GM21447 (cell line): ENCODE data around the gene TLK1.

ENCODE experiments used
- ATAC-seq: cut with Tn5 transposase; IDR thresholded peaks from one replicate; pipeline ENCODE4 v1.9.1; 2021; ENCODE audit not compliant: unreplicated experiment

The TLK1 gene

DNA sequence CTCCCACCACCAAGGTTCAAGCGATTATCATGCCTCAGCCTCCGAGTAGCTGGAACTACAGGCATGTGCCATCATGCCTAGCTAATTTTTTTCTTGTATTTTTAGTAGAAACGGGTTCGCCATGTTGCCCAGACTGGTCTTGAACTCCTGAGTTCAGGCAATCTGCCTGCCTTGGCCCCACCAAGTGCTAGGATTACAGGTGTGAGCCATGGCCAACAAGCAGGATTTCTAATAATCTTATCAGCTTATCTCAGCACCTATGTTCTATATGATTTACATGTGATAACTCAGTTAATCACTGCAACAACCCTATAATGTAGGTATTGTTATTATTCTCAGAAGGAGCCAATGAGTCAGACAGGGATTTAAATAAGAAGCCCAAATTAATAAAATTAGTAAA, 151.3 kb downstream of the TLK1 start:
- ATAC-seq, result no peak

DNA sequence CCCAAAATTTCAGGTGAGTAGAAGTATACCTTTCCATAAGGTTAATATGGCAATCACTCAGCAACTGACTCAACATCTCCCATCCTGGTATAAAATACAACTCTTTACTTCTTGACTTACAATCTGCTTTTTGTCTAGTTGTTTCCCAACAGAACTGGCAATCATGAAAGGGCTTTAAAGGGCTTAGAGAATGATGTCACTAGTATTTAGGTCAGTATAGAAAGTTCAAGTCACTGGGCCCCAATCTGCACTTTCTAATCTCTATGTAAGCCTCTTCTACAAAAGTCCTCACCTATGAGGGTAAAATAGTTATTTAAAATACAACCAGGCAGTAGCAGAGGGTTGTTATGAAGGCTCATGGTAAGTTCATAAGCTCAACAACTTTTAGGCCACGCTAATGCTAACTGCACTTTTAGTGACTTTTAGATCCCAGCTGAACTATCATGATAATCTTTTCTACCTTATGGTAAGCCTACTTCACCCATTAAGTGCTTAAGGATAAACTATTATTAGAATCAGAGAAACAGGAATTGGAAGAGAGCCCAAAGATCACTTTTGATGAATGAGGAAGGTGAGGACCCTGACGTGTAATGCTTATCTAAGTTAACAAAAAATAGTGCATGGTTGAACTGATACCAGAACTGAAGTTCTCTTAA, 152.0 kb downstream of the TLK1 start:
- ATAC-seq, result no peak

DNA sequence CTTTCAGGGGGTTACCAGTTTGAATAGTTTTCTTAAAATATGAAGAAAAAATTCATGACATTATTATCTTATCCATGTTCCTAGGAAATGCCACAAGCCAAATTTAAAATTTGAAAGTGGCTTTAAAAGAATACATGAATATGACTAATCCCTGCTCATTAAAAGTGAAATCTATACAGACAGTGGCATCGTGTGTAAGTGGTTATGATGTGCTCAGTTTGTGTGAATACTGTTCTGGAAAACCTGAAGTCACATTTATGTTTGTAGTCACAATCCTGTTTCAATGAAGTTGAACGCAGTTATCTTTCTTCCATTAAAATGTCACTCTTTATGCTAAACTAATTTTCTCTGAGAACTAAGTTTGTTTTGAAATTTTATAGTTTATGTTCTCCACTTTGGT, 155.9 kb downstream of the TLK1 start:
- no peak for ATAC-seq

DNA sequence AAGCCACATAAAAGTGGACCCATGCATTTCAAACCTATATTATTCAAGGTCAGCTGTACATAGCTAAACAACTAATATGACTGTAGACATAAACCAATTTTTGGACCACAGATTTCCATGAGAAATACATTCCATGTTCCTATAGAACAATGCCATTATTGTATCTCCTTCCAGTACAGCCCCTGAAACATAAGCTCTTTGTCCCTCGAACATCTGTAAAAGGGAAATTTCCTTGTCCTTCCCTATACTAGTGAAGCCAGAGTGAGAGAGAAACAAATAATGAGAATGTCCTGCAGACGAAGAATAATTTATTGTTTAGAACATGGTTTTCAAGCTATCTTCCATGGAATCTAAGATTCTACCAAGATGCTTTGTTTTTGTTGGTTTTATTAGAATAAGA, 156.3 kb downstream of the TLK1 start:
- no peak for ATAC-seq

DNA sequence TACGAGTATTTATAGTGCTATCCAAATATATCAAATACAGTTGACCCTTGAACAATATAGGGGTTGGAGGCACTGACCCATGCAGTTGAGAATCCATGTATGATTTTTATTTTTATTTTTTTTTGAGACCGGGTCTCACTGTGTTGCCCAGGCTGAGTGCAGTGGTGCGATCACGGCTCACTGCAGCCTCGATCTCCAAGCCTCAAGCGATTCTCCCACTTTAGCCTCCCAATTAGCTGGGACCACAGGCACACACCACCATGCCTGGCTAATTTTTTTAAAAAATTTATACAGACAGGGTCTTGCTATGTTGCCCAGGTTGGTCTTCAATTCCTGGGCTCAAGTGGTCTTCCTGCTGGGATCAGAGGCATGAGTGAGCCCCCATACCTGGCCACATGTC, 161.0 kb downstream of the TLK1 start:
- ATAC-seq, result no peak

DNA sequence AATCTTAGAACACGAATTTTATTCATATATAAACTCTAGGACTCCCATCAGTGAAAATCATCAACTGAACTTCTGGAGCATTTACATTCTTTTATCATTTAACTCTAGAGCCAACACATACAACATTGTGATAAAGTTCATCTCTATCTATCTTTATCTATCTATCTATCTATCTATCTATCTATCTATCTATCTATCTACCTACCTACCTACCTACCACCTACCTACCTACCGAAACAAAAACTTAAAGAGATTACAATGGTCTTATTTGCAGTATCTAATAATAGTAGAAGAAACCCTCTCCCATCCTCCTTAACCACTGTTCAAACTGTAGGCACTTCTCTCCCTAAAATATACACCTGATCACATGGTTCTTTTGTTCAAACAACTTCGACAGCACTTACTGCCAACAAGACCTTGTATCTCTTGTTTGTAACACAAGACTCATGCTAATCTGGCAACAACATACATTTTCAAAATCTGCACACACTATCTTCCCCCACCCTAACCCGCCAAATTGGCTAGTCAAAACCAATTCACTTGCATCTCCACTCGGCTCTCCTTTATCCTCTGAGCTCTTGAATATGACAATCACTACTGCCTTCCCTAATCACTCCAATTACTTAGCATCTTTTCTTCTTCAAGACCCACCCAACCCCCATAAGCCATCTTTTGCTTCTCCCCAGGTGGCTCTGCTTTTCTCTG, 162.6 kb downstream of the TLK1 start:
- no peak for ATAC-seq

DNA sequence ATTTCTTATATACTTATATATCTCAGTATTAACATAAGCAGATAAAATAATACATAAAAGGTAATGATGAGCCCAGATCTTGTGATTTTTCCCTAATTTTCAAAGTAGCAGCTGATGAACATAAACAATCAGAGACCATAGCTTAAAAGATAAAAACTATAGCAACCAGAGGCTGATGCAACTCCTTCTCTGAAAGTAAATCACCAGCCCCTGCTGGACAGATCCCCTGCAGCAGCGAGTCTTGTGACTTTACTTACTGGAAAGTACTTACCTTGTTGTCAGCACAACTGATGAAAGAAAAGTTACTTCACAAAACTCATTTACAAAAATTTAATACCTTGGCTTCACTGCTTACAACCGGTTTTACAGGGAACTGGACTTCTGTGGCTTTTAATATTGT, 164.4 kb downstream of the TLK1 start:
- no peak for ATAC-seq

DNA sequence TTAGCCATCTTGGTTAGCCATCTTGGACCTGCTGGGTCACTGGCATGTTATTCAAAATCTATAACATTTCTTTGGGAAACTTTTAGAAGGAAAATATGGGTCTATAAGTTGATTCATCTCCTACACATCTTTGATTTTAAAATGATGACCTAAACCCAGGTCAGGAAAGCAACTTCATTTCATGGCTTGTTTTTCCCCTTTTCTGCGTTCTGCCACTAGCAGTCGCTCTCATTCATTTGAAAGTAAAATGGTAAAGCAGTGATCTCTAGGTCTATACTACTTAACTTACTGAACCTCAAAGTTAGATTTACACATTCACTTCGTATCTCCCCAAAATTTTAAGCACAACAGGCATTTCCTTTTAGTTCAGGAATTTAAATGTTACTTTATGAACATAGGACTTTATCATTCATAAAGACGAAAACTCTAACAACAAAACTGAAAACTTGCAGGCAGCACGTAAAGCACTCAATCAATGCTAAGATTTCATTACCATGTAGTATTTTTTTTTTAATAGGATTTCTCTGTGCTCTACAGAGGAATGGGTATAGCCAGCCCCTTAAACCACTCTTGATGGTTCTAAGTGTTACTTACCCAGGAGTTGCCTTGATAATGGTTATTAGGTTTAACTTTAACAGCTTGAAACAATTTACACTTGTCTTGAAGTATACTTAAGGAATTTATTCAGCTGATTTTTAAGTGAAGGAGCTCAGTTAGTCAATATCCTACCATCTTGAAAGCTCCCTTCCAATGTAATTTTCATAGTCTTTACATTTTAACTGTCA, 169.1 kb downstream of the TLK1 start:
- no peak for ATAC-seq

DNA sequence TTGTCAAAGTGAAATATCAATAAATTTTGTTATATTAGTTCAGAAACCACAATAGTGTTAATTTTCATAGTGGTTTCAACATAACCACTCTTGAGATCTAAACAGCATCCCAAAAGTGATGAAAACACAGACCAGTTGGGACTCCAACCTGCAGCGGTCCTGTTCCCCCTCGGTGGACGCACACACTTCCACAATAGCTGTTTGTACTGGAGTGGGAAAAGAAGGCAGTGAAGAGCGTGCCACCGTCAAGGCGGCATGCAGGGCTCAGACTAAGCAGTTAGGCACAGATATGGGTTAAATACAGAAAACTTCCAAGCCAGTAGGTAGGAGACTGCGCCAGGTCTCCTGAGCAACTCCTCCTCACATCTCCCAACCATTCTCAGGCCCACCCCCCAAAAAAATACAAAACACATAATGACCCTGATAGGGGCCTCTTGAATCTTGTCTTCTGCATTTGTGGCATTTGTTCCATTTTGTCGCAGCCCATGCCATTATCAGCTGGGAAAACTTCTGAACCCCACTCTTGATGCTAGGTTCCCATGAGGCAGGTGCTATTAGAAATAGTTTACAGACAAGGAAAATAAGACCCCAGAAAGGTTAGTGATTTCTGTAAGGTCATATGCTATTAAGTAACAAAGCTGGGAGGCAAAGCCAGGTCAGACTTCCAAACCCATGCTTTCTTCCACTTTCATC, 174.0 kb downstream of the TLK1 start:
- ATAC-seq, result no peak

DNA sequence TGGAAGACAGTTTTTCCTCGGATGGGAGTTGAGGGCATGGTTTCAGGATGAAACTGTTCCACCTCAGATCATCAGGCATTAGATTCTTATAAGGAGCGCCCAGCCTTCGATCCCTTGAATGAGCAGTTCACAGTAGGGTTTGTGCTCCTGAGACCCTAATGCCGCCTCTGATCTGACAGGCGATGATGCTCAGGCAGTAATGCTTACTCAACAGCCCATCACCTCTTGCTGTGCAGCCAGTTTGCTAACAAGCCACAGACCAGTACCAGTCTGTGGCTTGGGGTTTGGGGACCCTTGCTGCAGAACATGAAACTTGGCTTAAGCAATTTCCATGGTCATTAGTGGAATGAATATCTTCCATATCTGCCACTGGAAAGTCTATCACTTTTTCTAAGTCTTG, 175.3 kb downstream of the TLK1 start:
- ATAC-seq, result no peak

DNA sequence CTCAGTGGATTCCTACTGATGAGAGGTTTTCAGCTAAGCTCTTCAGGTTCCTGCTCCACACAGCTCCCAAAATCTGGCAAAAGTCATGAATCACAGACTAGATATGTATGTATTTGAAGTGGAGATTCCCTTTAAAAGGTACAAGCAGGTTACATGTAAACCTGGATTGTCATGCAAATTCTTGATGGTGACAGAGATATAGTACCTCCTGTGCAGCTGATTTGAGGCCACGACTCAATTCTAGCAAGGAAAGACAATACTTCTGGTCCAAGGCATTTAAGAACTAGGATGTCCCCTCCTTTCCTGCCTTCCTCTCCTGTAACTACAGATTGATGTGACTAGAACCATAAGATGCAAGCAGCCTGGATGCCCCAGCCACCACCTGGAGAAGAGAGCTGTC, 176.6 kb downstream of the TLK1 start:
- no peak for ATAC-seq

DNA sequence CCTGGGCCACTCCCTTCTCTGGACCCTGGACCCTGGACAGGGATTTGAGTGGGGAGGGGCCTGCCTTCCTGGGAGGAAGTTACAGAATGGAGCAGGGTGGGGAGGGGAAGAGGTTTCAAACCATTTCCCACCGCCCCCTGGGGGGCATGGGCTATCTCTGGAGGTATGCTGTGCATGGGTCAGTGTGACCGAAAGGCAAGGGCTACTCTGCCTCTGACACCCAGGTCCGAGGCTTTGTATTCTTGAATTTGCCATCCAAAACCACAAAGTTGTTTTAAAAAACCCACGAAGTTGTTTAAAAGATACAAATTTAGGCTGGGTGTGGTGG, 184.8 kb downstream of the TLK1 start:
- no peak for ATAC-seq

DNA sequence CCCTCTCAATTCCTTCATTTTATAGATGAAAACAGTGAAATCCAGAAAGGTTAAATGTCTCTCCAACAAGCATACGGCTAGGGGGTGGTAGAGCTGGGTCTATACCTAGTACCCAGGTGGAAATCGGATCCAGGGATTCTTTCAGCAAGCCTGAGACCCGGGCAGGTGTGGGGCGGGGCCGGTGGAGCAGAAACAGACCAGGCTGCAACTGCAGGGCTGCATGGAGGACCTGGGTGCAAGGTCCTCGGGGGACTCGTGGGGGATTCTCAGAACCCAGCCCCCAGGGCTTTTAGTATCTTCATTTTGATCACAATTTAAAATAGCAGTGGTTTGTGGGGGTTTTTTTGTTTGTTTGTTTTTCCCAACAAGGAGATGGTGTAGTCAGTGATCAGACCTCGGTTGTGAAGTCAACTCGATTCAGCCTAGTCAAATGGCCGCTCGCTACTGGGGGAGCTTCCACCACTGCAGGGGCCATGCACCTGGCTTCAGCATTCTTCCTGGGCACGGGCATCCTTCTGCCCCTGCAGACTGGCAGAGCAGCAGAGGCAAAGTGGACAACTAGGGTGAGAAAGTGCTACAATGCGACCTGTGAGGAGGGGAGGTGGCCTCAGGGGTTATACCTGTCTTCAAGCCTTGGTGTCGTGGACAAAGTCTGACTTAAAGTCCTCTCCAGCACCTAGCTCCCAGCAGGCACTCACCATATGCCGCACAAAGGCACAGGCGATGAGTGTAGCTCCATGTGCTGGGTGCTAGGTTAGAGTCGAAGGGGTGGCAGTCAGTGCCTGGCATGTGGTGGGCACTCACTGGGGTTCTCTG, 185.4 kb downstream of the TLK1 start:
- ATAC-seq, result no peak

DNA sequence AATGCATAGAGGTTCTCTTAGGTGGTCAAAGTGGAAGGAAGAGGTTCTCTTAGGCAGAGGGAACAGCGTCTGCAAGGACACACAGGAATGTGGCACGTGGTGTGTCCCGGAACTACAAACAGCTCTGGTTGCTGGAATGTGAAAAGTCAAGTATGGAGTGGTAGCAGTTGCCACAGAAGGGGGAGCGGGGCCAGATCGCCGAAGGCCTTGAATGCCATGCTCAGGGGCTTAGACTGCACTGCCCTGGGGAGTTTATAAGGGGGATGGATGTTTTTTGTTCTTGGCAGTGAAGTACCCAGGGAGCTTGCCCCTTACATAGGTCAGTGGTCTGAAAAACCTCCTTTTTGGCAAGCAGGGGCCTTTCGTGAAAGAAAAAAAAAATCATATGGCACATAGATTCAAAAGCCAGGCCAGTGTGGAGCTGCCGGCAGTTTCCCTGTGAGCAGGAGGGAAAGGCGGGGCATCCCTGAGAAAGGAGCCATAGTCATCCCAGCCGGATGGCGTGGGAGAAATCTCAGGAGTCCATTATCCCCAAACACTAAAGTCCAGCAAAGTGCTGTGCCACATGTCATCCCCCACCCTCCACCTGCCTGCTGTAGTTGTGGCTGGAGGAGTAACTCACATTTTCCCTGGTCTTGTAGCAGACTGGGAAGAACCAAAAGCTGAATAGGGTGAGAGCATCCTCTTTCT, 186.2 kb downstream of the TLK1 start:
- ATAC-seq, result no peak

DNA sequence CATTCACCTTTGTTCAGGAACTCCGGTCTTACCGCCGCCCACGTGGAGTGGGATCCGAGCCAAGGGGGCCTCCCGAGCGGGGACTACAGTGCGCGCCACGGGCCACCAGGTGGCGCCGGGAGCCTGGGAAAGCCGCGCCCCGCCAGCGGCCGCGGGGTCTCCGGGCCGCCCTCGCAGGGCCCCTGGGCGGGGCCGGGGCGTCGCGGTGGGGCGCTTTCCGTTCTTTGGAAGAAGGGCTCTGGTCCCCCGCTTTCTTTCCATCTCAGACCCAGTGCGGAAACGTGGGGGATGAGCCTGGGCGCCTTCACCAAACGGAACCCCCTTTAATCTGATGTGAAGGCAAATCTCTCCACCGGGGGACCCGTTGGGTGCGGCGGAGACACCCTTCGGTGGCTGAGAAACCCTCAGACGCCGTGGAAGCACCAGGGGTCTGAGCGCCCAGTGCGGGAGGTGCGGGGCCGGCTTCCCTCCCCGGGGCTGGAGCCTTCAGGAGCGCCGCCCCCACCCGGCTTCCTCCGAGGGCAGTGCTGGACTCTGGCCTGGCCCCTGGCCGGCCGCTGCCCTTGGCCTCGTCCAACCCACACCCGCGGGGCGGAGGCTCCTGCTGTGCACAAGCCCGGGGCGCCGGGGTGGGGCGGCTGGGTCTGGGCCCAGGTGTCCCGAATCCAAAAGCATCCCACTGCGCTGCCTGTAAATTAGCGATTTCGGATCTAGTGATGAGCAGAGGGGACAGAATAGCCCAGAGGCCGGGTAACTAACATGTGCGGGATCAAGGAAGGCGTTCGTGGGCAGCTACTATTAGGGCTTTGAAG, 187.0 kb downstream of the TLK1 start:
- peak; percentile 94 for ATAC-seq

DNA sequence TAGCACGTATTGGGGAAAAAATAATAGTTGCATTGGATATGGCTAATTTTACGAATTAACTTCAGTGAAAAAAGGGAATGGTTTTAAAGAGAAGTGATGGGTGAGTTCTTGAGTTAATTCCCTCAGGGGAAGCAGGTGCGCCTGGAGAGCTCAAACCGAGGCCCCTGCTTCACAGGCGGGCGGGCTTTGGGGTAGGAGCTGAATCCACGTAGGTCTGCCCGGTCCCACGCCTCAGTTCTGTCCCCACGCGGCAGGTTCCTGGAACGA, 187.5 kb downstream of the TLK1 start:
- no peak for ATAC-seq

DNA sequence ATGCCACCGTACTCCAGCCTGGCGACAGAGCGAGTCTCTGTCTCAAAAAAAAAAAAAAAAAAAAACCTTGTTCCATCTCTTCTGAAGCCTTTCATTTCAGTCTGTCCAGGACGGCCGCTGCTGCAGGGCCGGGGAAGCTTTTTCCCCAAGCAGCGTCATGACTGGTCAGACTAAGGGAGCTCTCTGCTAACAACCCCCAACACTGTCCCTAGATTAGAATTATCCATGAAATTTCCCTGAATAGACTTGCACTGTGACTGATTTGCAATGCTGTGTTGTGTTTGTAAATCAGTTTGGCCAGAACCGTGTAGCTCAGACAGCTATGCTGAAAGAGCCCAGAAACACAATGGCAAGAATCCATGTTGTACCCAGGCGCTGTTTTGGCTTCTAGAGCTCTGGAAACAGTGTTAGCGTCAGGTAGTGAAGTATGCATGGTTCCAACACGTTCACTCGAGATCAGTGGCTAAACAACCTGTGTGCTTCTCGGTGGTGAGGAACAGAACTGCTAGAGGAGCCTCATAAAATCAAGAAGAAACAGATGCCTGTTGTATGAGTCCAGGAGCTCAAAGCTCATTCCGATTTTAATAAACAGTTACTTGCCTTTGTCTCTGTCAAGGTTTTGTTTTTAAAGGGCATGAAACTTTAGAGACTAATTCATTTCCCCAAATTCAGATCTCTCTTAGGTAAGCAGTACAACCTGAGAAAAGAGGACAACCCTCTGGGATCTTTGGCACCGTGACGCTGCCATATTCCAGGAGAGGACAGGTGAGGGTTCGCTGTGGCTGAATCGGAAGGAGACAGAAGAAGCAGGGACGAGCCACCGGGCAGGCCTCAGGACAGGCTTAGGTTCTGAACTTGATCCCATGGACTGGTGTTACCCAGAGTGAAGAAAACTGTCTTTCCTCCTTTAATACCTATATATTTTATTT, 188.1 kb downstream of the TLK1 start:
- ATAC-seq, result no peak

DNA sequence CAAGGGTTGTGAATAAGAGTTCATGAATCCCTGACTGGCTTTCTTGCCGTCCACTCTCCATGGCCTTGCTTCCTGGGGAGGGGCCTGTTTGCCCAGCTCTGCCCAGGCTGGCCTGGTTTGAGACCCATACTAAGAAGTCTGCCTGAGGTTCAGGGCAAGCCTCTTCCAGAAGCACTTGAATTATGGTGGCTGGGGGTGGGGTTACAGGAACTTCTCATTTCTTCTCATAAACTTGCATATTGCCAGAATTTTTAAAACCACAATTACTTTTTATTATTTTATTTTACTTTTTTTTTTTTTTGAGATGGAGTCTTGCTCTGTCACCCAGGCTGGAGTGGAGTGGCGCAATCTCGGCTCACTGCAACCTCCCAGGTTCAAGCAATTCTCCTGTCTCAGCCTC, 189.6 kb downstream of the TLK1 start:
- no peak for ATAC-seq
